Measurements from ENCODE around the gene PPP1R11. TPM values are rescaled to one million over a fixed set of nuclear protein-coding genes. Genes with fewer than 3 reads are reported as not detected.
A peak's percentile ranks its signal among the peaks of the same experiment; 100 is the strongest.

Gene PPP1R11
- total and polyA plus RNA-seq, 2 of the 13 experiments (the other 11 are each of a cell fraction or from before 2014, with no cell fraction given): 32.1 to 58.9 TPM

- POLR2A ChIA-PET: no interaction called here
- Histone ChIP-seq H3K9ac (ENCODE audit: insufficient read depth, low read depth, low read length) (peak overlapping the region; percentile 45; the same call in 1 of the 2 replicates), H3K27ac (ENCODE audit: extremely low read length, insufficient read depth, low read length) (no peak overlapping the region), H2AFZ (ENCODE audit: low read length) (no peak overlapping the region), H3K4me2 (ENCODE audit: low read depth, low read length) (peak overlapping the region; percentile 95), H3K79me2 (ENCODE audit: insufficient read depth, low read length) (no peaks in the 10 kb centered on the region), H3K27me3 (ENCODE audit: control insufficient read depth in 1 of 2, insufficient read depth in 2 of 2, low read length in 2 of 2) (peaks cover 1 to 40% of the 10 kb centered on the region in 2 experiments; a peak in 4 of 5 replicates), H3K4me1 (ENCODE audit: insufficient read depth, low read length) (peaks cover 47% of the 10 kb centered on the region), H3K4me3 (replicated peaks in 1 of 3; ENCODE audit: insufficient read depth in 1 of 3, low read depth in 2 of 3, low read length in 3 of 3) (peak overlapping the region; percentile 50 to 77 (median 67)), H3K9me3 (ENCODE audit: low read length) (no peaks in the 10 kb centered on the region), H4K20me1 (ENCODE audit: insufficient read depth, low read length) (no peaks in the 10 kb centered on the region), H3K36me3 (replicated peaks in 1 of 2; ENCODE audit: control insufficient read depth in 1 of 2, insufficient read depth in 2 of 2, low read length in 2 of 2) (peaks cover 0 to under 1% of the 10 kb centered on the region in 2 experiments; a peak in 1 of 5 replicates)
- DNase-seq (ENCODE audit: low spot score) (no peak), FAIRE-seq (no peak), ATAC-seq (peak; percentile 6)
- no TSS peak for BruUV-seq (replicated peaks)
- in situ Hi-C loops (cut with HindIII; ENCODE audit: extremely low pct_ligation_motif_present, low pct_unique_long_range_greater_than_20kb) (no loop called here), intact Hi-C loops (cut with micrococcal nuclease; ENCODE audit: unreplicated experiment) (no loop called here)
- CTCF ChIA-PET (ENCODE audit: low intra/inter-chr PET ratio, low total read pairs): interaction anchor here (1.3 to 2.2 kb wide), 2 partner anchors 57 to 95 kb away, joined by 4 to 7 read pairs; no protein-coding TSS in a partner anchor
- 54% methylated on average over 37 of the region's 37 CpGs for WGBS (ENCODE audit: low lambda C conversion rate)
- TF ChIP-seq, protein P1, sequence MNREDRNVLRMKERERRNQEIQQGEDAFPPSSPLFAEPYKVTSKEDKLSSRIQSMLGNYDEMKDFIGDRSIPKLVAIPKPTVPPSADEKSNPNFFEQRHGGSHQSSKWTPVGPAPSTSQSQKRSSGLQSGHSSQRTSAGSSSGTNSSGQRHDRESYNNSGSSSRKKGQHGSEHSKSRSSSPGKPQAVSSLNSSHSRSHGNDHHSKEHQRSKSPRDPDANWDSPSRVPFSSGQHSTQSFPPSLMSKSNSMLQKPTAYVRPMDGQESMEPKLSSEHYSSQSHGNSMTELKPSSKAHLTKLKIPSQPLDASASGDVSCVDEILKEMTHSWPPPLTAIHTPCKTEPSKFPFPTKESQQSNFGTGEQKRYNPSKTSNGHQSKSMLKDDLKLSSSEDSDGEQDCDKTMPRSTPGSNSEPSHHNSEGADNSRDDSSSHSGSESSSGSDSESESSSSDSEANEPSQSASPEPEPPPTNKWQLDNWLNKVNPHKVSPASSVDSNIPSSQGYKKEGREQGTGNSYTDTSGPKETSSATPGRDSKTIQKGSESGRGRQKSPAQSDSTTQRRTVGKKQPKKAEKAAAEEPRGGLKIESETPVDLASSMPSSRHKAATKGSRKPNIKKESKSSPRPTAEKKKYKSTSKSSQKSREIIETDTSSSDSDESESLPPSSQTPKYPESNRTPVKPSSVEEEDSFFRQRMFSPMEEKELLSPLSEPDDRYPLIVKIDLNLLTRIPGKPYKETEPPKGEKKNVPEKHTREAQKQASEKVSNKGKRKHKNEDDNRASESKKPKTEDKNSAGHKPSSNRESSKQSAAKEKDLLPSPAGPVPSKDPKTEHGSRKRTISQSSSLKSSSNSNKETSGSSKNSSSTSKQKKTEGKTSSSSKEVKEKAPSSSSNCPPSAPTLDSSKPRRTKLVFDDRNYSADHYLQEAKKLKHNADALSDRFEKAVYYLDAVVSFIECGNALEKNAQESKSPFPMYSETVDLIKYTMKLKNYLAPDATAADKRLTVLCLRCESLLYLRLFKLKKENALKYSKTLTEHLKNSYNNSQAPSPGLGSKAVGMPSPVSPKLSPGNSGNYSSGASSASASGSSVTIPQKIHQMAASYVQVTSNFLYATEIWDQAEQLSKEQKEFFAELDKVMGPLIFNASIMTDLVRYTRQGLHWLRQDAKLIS (CRISPR knock-in tag; IDR thresholded peaks at IDR 0.05): no peak
- TF ChIP-seq SP140L (CRISPR knock-in tag; IDR thresholded peaks at IDR 0.05; ENCODE audit: borderline replicate concordance): no peak
- TF ChIP-seq HNRNPK (IDR thresholded peaks at IDR 0.05; ENCODE audit: low read depth, low read length, poor library complexity, severe bottlenecking): peak; percentile 8
- TF ChIP-seq AGO2 (optimal IDR thresholded peaks at IDR 0.05; ENCODE audit: low read depth, low read length): peak; percentile 12
- TF ChIP-seq DZIP1 (CRISPR knock-in tag; IDR thresholded peaks at IDR 0.05): no peak
- 0 out of 2 replicates have a peak, but pooled peaks have one; percentile 20 for TF ChIP-seq ATF7-NPFF (CRISPR knock-in tag; IDR thresholded peaks at IDR 0.05; ENCODE audit: low read depth)
- no peak for TF ChIP-seq IRF1 (CRISPR knock-in tag; IDR thresholded peaks at IDR 0.05; ENCODE audit: low read depth)
- 0 out of 2 replicates have a peak, but pooled peaks have one; percentile 14 for TF ChIP-seq ZSCAN25 (CRISPR knock-in tag; IDR thresholded peaks at IDR 0.05)
- no peak for TF ChIP-seq EHMT2 (IDR thresholded peaks at IDR 0.05; ENCODE audit: borderline replicate concordance, low read depth, low read length)
- TF ChIP-seq, protein P2, sequence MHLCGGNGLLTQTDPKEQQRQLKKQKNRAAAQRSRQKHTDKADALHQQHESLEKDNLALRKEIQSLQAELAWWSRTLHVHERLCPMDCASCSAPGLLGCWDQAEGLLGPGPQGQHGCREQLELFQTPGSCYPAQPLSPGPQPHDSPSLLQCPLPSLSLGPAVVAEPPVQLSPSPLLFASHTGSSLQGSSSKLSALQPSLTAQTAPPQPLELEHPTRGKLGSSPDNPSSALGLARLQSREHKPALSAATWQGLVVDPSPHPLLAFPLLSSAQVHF (CRISPR knock-in tag; IDR thresholded peaks at IDR 0.05): 0 out of 2 replicates have a peak, but pooled peaks have one; percentile 61
- TF ChIP-seq ZNF724P (CRISPR knock-in tag; IDR thresholded peaks at IDR 0.05; ENCODE audit: borderline replicate concordance): no peak
- TF ChIP-seq SIX1 (CRISPR knock-in tag; IDR thresholded peaks at IDR 0.05; ENCODE audit: borderline replicate concordance): no peak
Measured at GRCh38 chr6:30074331-30075093, 7.5 kb downstream of the PPP1R11 start.
